Upper lobe of left lung (tissue), 6 donors: ENCODE measurements around the gene SESN2. TPM values are rescaled to one million over a fixed set of nuclear protein-coding genes. Genes with fewer than 3 reads are reported as not detected.
"Not testable (repeated sequence)": the region's sequence is repeated elsewhere in the genome, so short reads cannot be mapped to it uniquely, and the experiment has no call there.

Experiments used
- ATAC-seq, 2 donors: fragments of 200-7000 bp; cut with Tn5 transposase; one replicate each; pipeline ENCODE4 v1.9.1; 2022; ENCODE audit warnings: mild to moderate bottlenecking in 2 of 2, moderate library complexity in 2 of 2; ENCODE audit not compliant: low FRiP score in 2 of 2
- DNase-seq, 2 donors: peaks; one replicate each; pipeline ENCODE4 v3.0.0-alpha.2; 2019 to 2020
- H3K27ac ChIP-seq, 4 donors: fragments of 200-600 bp; sonication (generic); one replicate each; pipeline ENCODE4 v1.5.1; 2016 to 2019
- H3K27me3 ChIP-seq, 4 donors: fragments of 200-600 bp; sonication (generic); one replicate each; pipeline ENCODE4 v1.5.1; 2017 to 2019
- H3K36me3 ChIP-seq, 4 donors: fragments of 200-600 bp; sonication (generic); one replicate each; pipeline ENCODE4 v1.5.1; 2016 to 2019
- H3K4me1 ChIP-seq, 4 donors: fragments of 200-600 bp; sonication (generic); one replicate each; pipeline ENCODE4 v1.5.1; 2018 to 2019
- H3K4me3 ChIP-seq, 4 donors: fragments of 200-600 bp; sonication (generic); one replicate each; pipeline ENCODE4 v1.5.1; 2017 to 2019; ENCODE audit warnings: mild to moderate bottlenecking in 2 of 4, moderate library complexity in 1 of 4
- H3K9me3 ChIP-seq, 4 donors: fragments of 200-600 bp; sonication (generic); one replicate each; pipeline ENCODE4 v1.5.1; 2018 to 2019
- CTCF ChIP-seq, 6 experiments: fragments of 450-650 bp in 4 of 6; fragments of 200-600 bp in 2 of 6; sonication (generic) in 2 of 6; IDR thresholded peaks; one replicate each; pipeline ENCODE4 v1.5.1; 2016 to 2019; ENCODE audit warnings: antibody characterized with exemption in 6 of 6
- EP300 ChIP-seq, 4 donors: sonication (generic); formaldehyde crosslinking; IDR thresholded peaks; one replicate each; pipeline ENCODE4 v1.5.1; 2017; ENCODE audit warnings: antibody characterized with exemption in 4 of 4, control low read depth in 2 of 4
- POLR2A ChIP-seq, 4 donors: fragments of 450-650 bp; IDR thresholded peaks; one replicate each; pipeline ENCODE4 v1.5.1; 2016 to 2017; ENCODE audit warnings: antibody characterized with exemption in 4 of 4, mild to moderate bottlenecking in 2 of 4
- POLR2AphosphoS5 ChIP-seq, 2 donors: sonication (generic); formaldehyde crosslinking; IDR thresholded peaks; one replicate each; pipeline ENCODE4 v1.5.1; 2017; ENCODE audit warnings: antibody characterized with exemption in 2 of 2
- WGBS, 2 donors: methylation state at CpG; one replicate each; pipeline ENCODE4 v1.1.5; 2017 to 2018; 5-methylcytosine and 5-hydroxymethylcytosine counted together
- total RNA-seq, 6 donors: library from RNA; depleted of rRNA in 4 of 6; stranded (reverse); fragments of >200 nt in 4 of 6; gene quantifications; one replicate each; pipeline versions ENCODE4 v1.1.0 to v1.2.1, GENCODE V29; 2016 to 2021
- donor health status: DM: no; HTN: no; CAD: no; lungs with moderate emphysema.
- donor health status: DM: no; HTN: yes; CAD: no; lungs with severe emphysema.

Gene SESN2
- total RNA-seq, 6 donors from 2014 or later, result 9.6 to 18.1 (median 14.5) TPM

DNA sequence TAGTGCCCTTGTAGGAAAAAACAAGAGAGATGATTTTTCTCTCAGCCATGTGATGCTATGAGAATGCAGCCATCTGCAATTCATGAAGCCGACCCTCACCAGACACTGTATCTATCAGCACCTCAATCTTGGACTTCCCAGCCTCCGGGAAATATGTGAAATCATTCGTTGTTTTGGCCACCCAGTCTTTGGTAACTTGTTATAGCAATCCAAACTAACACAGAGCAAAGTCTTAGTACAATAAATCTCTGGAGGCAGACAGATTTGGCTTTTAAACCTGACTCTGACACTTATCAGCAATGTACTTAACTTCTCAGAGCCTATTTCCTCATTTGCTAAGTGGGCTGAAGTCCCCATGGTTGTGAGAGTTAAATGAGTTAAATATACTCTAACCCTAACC is 64.4 kb downstream of the SESN2 start:
- Histone ChIP-seq H3K36me3 (no peaks in the 10 kb centered on the region), H3K27ac (no peak overlapping the region), H3K4me3 (no peak overlapping the region), H3K27me3 (no peaks in the 10 kb centered on the region), H3K9me3 (no peaks in the 10 kb centered on the region), H3K4me1 (peaks cover 4 to 12% (median 7%) of the 10 kb centered on the region in 4 donors)
- DNase-seq (no peak), ATAC-seq (no peak)
- TF ChIP-seq CTCF (IDR thresholded peaks at IDR 0.05) (no peak), POLR2AphosphoS5 (IDR thresholded peaks at IDR 0.05) (no peak), EP300 (IDR thresholded peaks at IDR 0.05) (no peak), POLR2A (IDR thresholded peaks at IDR 0.05) (no peak)
- 45 to 58% methylated on average over 3 of the region's 3 CpGs for WGBS, 2 donors

DNA sequence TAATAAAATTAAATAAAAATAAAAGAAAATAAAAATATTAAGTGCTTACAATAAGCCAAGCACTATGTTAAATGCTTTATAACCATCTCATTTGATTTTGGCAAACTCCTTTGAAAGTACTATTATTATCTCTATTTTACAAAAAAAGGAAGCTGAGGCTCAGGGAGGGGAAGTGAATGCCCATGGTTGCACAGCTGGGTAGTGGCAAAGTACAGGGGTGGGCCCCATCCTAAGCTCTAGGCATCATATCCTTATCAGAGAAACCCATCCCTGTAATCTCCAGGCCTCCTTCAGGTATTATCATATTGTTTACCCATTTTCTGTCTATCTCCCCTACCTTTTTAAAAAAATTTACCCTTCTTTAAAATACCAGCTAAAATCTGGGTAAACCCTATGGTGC is 67.2 kb downstream of the SESN2 start:
- no peaks in the 10 kb centered on the region for H3K9me3 ChIP-seq
- H3K4me1 ChIP-seq, result peaks cover 12 to 21% (median 16%) of the 10 kb centered on the region in 4 donors
- ATAC-seq, result no peak
- no peak for DNase-seq
- H3K36me3 ChIP-seq, result peaks cover under 1 to 6% (median 4%) of the 10 kb centered on the region in 4 donors
- H3K27me3 ChIP-seq, result no peaks in the 10 kb centered on the region
- no peak overlapping the region for H3K27ac ChIP-seq
- H3K4me3 ChIP-seq, result no peak overlapping the region
- TF ChIP-seq POLR2AphosphoS5 (IDR thresholded peaks at IDR 0.05) (no peak), EP300 (IDR thresholded peaks at IDR 0.05) (no peak), POLR2A (IDR thresholded peaks at IDR 0.05) (no peak), CTCF (IDR thresholded peaks at IDR 0.05) (no peak)

DNA sequence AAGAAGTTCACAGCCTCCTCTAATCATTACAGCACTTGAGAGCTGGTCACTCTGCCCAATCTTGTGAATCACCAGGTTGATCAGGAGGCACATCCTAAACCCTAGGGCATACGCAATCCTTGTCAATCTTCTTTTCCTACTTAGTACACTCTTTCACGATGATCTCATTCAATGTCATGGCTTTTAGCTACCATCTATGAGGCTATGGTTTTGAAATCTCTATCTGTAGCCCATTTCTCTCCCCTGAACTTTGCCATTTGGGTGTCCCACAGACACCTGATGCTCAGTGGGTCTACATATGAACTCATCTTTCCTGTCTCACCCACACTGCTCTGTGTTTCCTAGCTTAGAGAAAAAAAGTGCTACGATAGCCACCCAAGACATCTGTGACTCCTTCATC is 67.7 kb downstream of the SESN2 start:
- Histone ChIP-seq H3K27ac (no peak overlapping the region), H3K4me1 (peaks cover 12 to 21% (median 16%) of the 10 kb centered on the region in 4 donors), H3K4me3 (no peak overlapping the region), H3K36me3 (peaks cover 5 to 11% (median 7%) of the 10 kb centered on the region in 4 donors), H3K27me3 (no peaks in the 10 kb centered on the region), H3K9me3 (no peaks in the 10 kb centered on the region)
- TF ChIP-seq POLR2A (IDR thresholded peaks at IDR 0.05), result no peak
- TF ChIP-seq CTCF (IDR thresholded peaks at IDR 0.05), result no peak
- TF ChIP-seq EP300 (IDR thresholded peaks at IDR 0.05), result no peak
- TF ChIP-seq POLR2AphosphoS5 (IDR thresholded peaks at IDR 0.05), result no peak
- ATAC-seq (no peak), DNase-seq (no peak)
- 78 to 90% methylated on average over 3 of the region's 3 CpGs for WGBS, 2 donors

DNA sequence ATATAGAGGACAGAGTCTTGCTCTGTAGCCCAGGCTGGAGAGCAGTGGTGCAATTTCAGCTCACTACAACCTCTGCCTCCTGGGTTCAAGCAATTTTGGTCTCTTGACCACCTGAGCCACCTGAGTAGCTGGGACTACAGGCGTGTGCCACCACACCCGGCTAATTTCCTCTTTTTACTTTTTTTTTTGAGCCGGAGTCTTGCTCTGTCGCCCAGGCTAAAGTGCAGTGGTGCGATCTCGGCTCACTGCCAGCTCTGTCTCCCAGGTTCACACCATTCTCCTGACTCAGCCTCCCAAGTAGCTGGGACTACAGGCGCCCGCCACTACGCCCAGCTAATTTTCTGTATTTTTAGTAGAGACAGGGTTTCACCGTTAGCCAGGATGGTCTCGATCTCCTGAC is 68.1 kb downstream of the SESN2 start:
- Histone ChIP-seq H3K36me3 (peaks cover 6 to 15% (median 10%) of the 10 kb centered on the region in 4 donors), H3K4me1 (peaks cover 12 to 21% (median 16%) of the 10 kb centered on the region in 4 donors)
- not testable (repeated sequence) for H3K27ac ChIP-seq, ATAC-seq, DNase-seq, H3K27me3 ChIP-seq, H3K4me3 ChIP-seq, H3K9me3 ChIP-seq
- WGBS, 2 donors, result 82 to 85% methylated on average over 11 of the region's 11 CpGs

DNA sequence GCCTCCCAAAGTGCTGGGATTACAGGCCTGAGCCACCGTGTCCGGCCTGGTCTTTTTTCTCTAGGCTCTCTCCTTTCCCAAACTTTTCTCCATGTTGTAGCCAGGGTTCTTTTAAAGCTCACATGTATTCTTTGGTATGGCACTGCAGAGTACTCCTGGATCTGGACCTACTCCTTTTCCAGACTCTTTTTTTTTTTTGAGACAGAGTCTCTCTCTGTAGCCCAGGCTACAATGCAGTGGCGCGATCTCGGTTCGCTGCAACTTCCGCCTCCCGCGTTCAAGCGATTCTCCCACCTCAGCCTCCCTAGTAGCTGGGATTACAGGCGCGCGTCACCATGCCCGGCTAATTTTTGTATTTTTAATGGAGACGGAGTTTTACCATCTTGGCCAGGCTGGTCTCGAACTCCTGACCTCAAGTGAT is 68.9 kb downstream of the SESN2 start:
- ATAC-seq (no peak), DNase-seq (no peak)
- H3K4me1 ChIP-seq, result peaks cover 12 to 21% (median 16%) of the 10 kb centered on the region in 4 donors
- H3K27ac ChIP-seq, result peak overlapping the region; percentile 84 to 94 (median 92)
- peaks cover 6 to 23% (median 11%) of the 10 kb centered on the region in 4 donors for H3K36me3 ChIP-seq
- TF ChIP-seq POLR2AphosphoS5 (IDR thresholded peaks at IDR 0.05), result no peak
- no peak for TF ChIP-seq CTCF (IDR thresholded peaks at IDR 0.05)
- TF ChIP-seq EP300 (IDR thresholded peaks at IDR 0.05), result no peak
- no peak for TF ChIP-seq POLR2A (IDR thresholded peaks at IDR 0.05)
- H3K4me3 ChIP-seq, result peak overlapping the region in 3 of 4 donors; percentile 56 to 71 (median 59)
- no peaks in the 10 kb centered on the region for H3K27me3 ChIP-seq
- WGBS, 2 donors, result 69 to 75% methylated on average over 16 of the region's 16 CpGs
- no peaks in the 10 kb centered on the region for H3K9me3 ChIP-seq
